ENCODE results near the gene WDFY2. TPM values are rescaled to one million over a fixed set of nuclear protein-coding genes. Genes with fewer than 3 reads are reported as not detected.

The WDFY2 gene
- polyA plus RNA-seq, 10 donors: 4.6 to 14.7 (median 7.7) TPM

- DNase-seq: no peak
These were observed 210.7 kb downstream of the WDFY2 start for GRCh38 chr13:51794964-51795363.

DNA sequence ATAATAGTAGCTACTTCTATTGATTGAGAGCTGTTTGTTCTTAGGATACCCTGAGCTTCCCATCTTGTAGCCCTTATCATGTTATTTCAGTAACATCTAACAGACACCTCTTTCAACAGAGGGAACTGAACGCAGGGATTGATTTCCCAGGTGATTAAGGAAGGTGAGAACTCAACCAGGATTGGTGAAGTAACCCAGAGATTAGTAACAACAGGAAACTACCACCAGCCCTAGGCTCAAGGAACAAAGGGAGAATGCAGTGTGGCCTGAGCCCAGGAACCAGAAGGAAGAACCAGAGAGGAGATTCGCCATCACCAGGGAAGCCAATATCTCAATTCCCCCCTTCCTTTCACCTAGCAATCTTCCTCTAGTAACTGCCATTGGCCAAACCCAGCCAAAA, 211.2 kb downstream of the WDFY2 start:
- no peak for DNase-seq

DNA sequence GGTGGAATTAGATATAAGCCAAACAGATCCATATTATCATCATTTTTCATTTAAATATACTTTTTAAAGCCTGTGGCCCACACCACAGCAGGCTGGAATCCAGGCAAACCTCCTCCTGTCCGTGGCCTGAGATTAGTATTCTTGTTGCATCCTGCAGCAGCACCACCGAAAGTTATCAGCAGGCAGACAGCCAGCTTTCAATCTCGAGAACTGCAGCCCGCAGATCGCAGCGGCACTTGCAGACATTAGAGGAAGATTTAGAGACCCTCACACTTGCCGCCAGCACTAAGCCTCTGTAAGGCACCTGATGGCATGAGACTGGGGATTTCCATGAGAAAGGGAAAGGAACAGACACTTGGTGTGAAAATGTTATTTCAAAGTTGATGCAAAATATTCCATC, 212.3 kb downstream of the WDFY2 start:
- no peak for DNase-seq

DNA sequence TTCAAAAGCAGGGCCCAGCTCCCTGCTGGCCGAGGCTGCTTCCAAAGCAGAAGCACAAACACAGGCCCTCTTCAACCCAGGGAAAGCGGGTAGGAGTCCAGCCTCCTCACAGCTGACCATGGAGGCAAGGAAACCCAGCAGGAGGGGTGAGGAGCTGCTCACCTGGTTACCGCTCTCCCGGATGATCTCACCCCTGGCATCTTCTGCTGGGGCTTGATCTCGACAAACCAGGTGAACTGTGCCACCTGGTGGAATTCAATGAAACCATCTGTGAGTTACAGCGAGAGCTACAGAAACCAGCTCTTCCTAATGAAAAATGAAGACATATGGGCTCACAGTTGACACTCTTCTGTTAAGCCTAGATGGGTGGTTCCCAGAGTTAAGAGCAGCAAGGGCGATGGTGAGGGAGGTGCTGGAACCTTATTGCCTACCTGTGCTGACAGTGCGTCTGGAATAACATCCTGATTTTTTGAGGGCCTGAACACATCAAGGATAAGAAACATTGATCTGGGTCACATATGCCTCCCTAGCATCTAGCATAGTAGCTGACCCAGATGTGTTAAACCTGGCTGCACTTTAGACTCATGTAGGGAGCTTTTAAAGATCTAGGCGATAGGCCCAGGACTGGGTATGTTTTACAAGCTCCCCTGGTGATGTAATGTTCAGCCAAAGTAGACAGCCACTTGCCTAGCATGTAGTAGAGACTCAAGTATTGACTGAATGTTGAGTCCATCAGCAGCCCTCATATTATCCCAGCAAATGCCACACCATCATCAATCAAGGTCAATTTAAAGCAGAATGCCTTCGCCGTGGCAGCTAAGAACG, 213.6 kb downstream of the WDFY2 start:
- peak in 2 of 3 donors; percentile 64 to 73 for DNase-seq

DNA sequence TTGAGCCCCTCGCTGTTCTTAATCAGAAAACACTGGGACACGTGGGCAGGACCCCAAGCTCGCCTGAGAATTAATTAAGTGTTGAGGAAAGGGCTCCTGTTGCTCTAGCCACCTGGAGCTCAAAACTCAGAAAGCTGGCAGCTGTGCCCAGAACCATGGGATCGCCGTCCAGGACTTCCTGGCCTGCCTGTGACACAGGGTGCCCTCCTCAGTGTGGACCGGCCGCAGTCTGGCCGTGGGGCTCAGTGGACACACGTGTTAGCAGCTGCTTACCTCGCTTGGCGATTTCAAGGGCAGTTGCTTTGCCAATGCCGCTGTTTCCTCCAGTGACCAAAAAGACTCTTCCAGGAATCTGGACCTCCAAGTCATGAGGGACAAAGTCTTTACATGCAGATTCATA, 215.0 kb downstream of the WDFY2 start:
- DNase-seq: no peak

DNA sequence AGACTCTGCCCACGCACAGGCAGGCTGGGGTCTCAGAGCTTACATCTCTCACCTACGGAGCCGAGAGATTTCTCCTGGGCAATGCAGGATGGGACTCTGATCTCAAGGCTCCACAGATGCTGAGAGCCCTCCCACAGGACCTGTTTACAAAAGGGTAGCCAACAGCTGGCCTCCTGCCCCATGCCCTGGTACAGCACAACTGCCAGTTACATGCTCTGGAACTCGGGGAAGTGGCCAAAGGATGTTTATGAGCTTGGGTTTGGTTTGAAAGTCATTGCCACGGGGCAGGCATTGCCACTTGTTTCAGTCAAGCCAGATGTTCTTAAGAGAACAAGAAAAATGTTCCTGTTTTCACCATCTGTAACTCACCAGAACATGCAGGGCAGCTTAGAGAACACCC, 216.2 kb downstream of the WDFY2 start:
- DNase-seq: no peak

GRCh38 chr13:51801631-51802099, 217.4 kb downstream of the WDFY2 start:
- peak in 1 of 3 donors; percentile 53 for DNase-seq

DNA sequence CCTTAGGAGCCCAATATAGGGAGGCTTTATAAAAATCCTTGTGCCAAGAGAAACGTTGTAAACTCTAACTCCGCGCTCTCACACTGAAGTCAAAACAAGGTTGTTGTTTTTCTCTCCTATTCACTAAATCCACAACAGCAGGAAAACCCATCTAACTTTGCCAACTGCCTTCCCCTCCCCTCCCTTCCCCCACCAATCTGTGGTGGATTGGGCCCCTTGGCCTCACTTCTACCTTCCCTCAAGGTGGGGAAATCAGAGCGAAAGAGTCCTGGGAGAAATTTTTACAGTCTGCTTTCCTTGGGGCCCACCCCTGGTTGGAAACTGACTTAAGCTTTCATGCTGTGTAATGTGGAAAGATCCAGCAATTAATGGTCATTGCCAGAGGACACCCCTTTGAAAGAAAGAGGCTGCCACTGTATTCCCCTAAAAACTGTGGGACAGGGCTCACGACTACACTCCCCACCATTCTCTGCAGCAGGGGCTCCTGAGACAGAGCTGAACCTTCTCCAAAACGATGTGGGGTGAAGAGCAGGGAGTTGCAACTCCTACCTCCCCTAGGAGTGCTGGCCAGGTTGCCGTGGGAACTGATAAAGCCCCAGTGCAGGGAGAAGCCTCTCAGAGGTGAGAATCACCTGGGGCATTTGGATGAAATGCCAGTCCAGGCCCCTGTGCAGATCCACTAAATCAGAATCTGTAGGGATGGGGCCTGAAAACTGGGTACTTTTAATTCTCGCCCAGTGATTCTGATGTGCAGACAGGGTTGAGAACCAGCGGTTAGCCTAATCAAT, 218.6 kb downstream of the WDFY2 start:
- DNase-seq: no peak

GRCh38 chr13:51803422-51804294, 219.4 kb downstream of the WDFY2 start, which contains the start of gene DHRS12:
DHRS12 (minus strand) TSS chr13:51804163; CDS start chr13:51799659, 4,504 bp downstream.
- DNase-seq: peak; percentile 84 to 96 (median 90)

DNA sequence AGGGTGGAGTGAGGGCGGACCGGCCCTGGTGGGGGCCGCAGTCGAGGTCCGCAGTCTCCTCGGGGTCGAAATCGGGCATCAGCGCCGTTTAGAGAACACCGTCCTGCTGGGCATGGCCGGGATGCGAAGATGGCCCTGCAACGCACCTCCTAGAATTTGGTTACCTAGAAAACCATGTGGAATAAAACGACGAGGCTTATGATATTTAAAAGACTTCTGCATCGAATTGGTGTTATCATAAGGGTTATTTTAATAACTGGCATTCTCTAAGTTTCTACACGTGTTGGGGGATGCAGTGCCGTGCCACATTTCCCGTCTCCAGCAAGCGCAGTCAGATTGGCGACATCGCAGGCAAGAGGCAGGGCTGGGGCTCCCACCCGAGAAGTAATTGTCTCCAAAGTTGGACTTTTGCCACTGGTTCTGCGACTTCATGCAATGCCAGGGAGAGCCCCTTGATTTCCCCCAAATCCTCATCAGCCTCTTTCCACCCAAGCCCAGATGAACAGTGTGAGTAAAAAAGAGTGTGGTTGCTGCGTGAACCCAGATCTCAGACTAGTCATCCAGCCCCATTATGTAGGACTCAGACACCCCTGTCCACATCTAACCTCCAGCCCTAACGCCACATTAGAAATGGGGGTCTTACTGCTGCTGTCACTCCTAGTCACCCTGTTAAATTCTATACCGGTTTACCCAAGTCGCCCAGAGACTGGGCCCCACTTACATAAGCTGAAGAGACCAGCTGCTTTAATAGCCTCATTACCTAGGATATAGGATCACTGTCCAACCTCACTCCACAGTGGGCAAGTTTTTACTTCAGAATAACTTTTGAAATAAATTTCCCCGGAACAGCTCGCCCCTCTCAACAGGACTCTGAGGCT, 220.3 kb downstream of the WDFY2 start:
- no peak for DNase-seq

DNA sequence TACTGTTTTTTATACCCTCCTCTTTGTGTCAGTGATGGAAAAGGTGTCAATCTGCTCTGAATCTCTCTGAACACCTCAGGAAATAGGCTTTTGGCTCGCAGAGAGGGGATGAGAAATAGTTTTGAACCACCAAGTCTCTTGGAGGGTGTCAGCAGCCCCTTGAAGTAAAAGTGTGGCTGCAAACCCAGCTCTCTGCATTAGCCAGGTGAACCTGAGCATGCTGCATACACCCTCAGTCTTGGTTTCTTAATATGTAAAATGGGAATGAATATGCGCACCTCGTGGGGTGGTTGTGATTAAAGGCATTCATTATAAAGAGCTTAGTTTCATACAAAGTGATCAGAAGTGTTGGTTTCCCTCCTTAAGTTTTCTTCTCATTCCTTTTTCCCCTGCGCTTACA, 221.1 kb downstream of the WDFY2 start:
- no peak for DNase-seq

- DNase-seq: no peak
These were observed 221.7 kb downstream of the WDFY2 start for GRCh38 chr13:51805925-51806324.

GRCh38 chr13:51806566-51806965, 222.3 kb downstream of the WDFY2 start:
- peak in 1 of 3 donors; percentile 43 for DNase-seq

- DNase-seq: no peak
These were observed 222.8 kb downstream of the WDFY2 start for GRCh38 chr13:51807041-51807440.

DNA sequence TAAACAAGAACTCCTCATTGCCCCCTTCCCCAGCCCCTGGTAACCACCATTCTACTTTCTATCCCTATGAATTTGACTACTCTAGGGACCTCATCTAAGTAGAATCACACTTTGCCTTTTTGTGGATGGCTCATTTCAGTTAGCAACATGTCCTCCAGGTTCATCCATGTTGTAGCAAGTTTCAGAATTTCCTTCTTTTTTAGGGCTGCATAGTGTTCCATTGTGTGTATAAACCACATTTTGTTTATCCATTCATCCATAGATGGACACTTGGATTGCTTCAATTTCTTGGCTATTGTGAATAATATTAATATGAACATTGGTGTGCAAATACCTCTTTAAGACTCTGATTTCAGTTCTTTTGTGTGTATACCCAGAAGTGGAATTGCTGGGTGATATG, 224.5 kb downstream of the WDFY2 start:
- no peak for DNase-seq

GRCh38 chr13:51811046-51811445, 226.8 kb downstream of the WDFY2 start:
- no peak for DNase-seq

- no peak for DNase-seq
These were observed 227.7 kb downstream of the WDFY2 start for GRCh38 chr13:51811920-51812451.

- DNase-seq: no peak
These were observed 229.8 kb downstream of the WDFY2 start for GRCh38 chr13:51814071-51814470.

DNA sequence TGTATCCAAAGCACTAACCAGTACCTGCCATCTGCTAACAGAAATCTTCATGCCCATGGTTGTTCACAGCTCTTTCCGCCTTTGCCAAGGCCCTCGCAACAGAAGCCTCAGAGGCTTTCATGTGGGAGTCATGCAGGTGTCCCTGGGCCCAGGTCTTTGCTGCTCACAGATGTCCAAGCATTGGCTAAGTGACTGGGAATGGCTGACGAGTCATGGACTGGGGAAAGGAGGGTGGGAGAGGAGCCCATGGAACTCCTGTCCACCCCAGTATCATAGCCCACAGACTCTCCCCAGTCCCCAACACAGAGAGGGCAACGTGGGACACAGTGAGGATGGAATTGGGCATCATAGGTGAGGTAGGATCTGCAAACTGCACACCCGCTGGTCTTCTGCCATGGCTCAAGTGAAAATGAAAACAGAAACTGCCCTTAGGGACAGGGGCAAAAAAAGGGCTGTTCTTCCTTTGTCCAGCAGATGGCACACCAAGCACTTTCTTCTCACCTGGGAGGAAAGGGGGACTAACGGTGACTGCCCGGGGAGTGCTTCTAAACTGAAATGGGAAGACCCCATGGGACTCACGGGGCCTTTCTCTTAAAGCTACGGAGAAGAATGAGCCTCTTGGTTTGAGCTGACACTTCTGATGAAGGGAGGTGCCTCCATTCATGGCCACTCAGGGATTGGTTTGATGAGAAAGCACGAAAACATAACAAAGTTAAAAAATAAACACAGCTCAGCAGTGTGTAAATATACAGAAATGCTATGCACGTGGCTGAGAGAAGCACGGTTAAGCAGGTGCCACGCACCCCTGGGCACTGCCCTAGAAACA, 230.8 kb downstream of the WDFY2 start:
- DNase-seq: peak in 2 of 3 donors; percentile 61 to 64

GRCh38 chr13:51815848-51816247, 231.6 kb downstream of the WDFY2 start:
- no peak for DNase-seq

Measured in muscle of back (tissue), 11 donors.